SK-N-MC (cell line): Measurements from ENCODE around the gene DCHS2.

Experiments
- DNase-seq: peaks from one replicate; pipeline ENCODE4 v3.0.0-alpha.2; 2011; ENCODE audit warnings: low read depth, low spot score
- H3K27ac ChIP-seq: fragments of 200-600 bp; sonication (generic); 2 replicates; pipeline ENCODE4 v1.5.1; 2016; ENCODE audit warnings: mixed run types
- H3K36me3 ChIP-seq: fragments of 200-600 bp; sonication (generic); 2 replicates; pipeline ENCODE4 v1.6.1; 2017; ENCODE audit warnings: antibody characterized with exemption, low read length, mixed read lengths; ENCODE audit not compliant: insufficient read depth
- H3K4me3 ChIP-seq: fragments of 200-600 bp; sonication (generic); 2 replicates; pipeline ENCODE4 v1.5.1; 2016
- H3K9ac ChIP-seq: fragments of 200-600 bp; sonication (generic); 2 replicates; pipeline ENCODE4 v1.8.0; 2017; ENCODE audit warnings: mixed run types, mixed read lengths; ENCODE audit not compliant: insufficient read length
- H3K9me3 ChIP-seq: fragments of 200-600 bp; sonication (generic); 2 replicates; pipeline ENCODE4 v1.6.1; 2017; ENCODE audit warnings: low read depth, mild to moderate bottlenecking, antibody characterized with exemption, low read length, moderate library complexity, mixed read lengths
- EZH2 ChIP-seq: fragments of 200-600 bp; sonication (generic); IDR thresholded peaks from one replicate; pipeline ENCODE4 v1.6.1; 2017; ENCODE audit warnings: antibody characterized with exemption
- FOXP2 ChIP-seq: optimal IDR thresholded peaks from 2 replicates; pipeline ENCODE3; 2011; ENCODE audit warnings: mild to moderate bottlenecking, moderate library complexity; ENCODE audit not compliant: insufficient read depth; ENCODE audit errors: extremely low read length, control extremely low read depth
- POLR2AphosphoS5 ChIP-seq: IDR thresholded peaks from 2 replicates; pipeline ENCODE4 v1.6.1; 2012; ENCODE audit warnings: mild to moderate bottlenecking, low read depth, low read length, borderline replicate concordance

DCHS2 gene

GRCh38 chr4:154424810-154425484 lies 66.7 kb downstream of the DCHS2 start:
- H3K27ac ChIP-seq, result no peak overlapping the region
- DNase-seq, result no peak
- TF ChIP-seq FOXP2 (no peak), POLR2AphosphoS5 (no peak), EZH2 (no peak)
- no peaks in the 10 kb centered on the region for H3K36me3 ChIP-seq
- H3K4me3 ChIP-seq, result no peak overlapping the region
- no peaks in the 10 kb centered on the region for H3K9me3 ChIP-seq
- H3K9ac ChIP-seq, result no peak overlapping the region

DNA sequence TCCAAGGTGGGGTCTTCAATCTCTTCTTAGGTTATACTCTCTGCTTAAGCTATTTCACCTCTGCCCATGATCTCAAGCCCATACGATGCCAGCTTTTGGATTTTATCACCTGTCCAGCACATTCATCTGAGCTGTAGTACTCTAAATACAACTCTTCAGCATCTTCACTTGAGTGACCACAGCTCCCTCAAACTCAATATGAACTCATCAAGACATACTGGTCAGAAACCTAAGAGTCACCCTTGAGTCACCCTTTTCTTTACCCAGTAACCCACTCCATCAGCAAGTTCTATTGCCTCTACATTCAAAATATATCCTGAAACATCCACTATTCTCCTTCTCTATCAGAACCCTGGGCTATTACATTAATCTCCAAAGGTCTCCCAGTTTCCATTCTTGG lies 69.4 kb downstream of the DCHS2 start:
- Histone ChIP-seq H3K4me3 (no peak overlapping the region), H3K9ac (no peak overlapping the region), H3K36me3 (no peaks in the 10 kb centered on the region), H3K27ac (no peak overlapping the region), H3K9me3 (no peaks in the 10 kb centered on the region)
- DNase-seq, result no peak
- no peak for TF ChIP-seq EZH2
- no peak for TF ChIP-seq FOXP2
- no peak for TF ChIP-seq POLR2AphosphoS5

DNA sequence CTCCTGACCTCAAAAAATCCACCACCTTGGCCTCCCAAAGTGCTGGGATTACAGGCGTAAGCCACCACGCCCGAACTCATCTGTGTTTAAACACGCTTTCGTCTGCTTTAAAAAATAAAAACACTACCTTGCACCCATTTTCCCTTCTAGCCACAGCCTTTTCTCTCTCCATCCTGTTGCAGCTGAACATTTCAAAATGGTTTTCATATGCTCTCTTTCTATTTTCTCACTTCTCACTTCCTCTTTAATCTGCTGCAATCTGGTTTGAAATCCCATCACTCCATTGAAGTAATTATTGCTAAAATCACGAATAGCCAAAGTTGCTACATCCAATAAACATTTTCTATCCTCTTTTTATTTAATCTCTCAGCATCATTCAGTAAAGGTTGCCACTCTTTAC lies 70.0 kb downstream of the DCHS2 start:
- Histone ChIP-seq H3K36me3 (no peaks in the 10 kb centered on the region), H3K9me3 (no peaks in the 10 kb centered on the region), H3K4me3 (no peak overlapping the region), H3K9ac (no peak overlapping the region), H3K27ac (no peak overlapping the region)
- no peak for DNase-seq
- TF ChIP-seq POLR2AphosphoS5 (no peak), EZH2 (no peak), FOXP2 (no peak)

- peak overlapping the region; percentile 76 for H3K4me3 ChIP-seq
- TF ChIP-seq FOXP2 (no peak), POLR2AphosphoS5 (no peak), EZH2 (no peak)
- H3K9me3 ChIP-seq, result no peaks in the 10 kb centered on the region
- no peaks in the 10 kb centered on the region for H3K36me3 ChIP-seq
- H3K9ac ChIP-seq, result no peak overlapping the region
- no peak for DNase-seq
- no peak overlapping the region for H3K27ac ChIP-seq
Measured at GRCh38 chr4:154417373-154417673, 74.3 kb downstream of the DCHS2 start.

DNA sequence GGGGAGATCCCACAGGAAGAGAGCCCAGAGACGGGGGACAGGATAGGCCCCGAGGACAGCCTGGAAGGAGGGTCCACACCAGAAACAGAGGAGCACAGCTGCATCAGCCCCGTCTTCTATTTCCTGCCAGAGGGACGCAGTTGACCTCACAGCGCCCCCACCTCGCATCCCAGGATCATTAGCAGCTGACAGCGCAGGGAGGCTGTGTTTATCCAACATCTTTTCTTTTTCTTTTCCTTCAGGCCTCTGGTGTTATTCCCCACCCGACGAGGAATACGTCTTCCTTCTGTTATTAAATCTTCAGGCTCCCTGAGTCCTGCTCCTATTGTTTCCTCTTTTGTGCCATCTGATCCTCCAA lies 75.4 kb downstream of the DCHS2 start:
- H3K36me3 ChIP-seq, result no peaks in the 10 kb centered on the region
- H3K4me3 ChIP-seq, result peak overlapping the region; percentile 76
- H3K9ac ChIP-seq, result peak overlapping the region; percentile 13
- TF ChIP-seq FOXP2 (no peak), EZH2 (no peak), POLR2AphosphoS5 (no peak)
- H3K9me3 ChIP-seq, result no peaks in the 10 kb centered on the region
- DNase-seq, result no peak
- no peak overlapping the region for H3K27ac ChIP-seq

DNA sequence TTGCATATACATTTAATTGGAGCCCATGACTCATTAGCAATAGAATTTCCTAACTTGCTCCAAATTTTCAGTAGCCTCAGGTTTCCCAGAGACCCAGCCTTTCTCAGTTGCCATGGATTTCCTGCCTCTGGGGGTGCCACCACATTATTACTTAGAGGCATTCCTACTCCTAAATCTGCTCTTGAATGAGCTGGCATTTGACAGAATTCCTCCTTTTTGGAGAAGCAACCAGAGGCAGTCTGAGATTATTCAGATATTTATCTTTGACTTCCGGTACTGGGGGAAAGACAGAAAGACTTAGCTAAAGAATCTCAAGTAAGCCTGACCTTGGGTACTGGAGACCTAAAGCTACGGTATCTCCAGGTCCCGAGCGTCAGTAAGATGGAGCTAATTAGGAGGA lies 76.3 kb downstream of the DCHS2 start:
- Histone ChIP-seq H3K9ac (no peak overlapping the region), H3K4me3 (no peak overlapping the region), H3K27ac (no peak overlapping the region), H3K36me3 (no peaks in the 10 kb centered on the region), H3K9me3 (no peaks in the 10 kb centered on the region)
- TF ChIP-seq POLR2AphosphoS5 (no peak), FOXP2 (no peak), EZH2 (no peak)
- DNase-seq, result peak; percentile 12

- TF ChIP-seq FOXP2 (no peak), EZH2 (no peak), POLR2AphosphoS5 (no peak)
- DNase-seq, result no peak
- H3K9me3 ChIP-seq, result no peaks in the 10 kb centered on the region
Measured at GRCh38 chr4:154414796-154415195, 76.8 kb downstream of the DCHS2 start.

DNA sequence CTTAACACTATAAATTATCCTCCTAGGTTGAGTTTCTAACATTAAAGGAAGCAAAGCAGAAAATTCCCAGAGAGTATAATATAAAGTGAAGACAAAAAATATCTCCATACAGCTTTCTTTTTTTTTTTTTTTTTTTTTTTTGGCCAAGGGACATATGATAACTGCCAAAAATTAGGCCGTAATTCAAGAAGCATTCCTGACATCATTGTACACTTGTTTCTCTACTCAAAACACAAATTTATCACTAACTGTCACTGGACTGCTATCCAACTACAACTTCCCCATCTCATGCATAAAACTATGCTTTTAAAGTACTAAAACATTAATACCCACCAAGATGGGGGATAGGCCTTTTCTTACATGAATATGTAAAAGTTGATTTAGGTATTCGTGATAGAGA lies 77.2 kb downstream of the DCHS2 start:
- DNase-seq, result no peak
- TF ChIP-seq POLR2AphosphoS5 (no peak), EZH2 (no peak), FOXP2 (no peak)

More at GRCh38 chr4:154414796-154415195, 76.8 kb downstream of the DCHS2 start:
- Histone ChIP-seq H3K4me3 (no peak overlapping the region), H3K27ac (no peak overlapping the region), H3K36me3 (no peaks in the 10 kb centered on the region), H3K9ac (no peak overlapping the region)

DNA sequence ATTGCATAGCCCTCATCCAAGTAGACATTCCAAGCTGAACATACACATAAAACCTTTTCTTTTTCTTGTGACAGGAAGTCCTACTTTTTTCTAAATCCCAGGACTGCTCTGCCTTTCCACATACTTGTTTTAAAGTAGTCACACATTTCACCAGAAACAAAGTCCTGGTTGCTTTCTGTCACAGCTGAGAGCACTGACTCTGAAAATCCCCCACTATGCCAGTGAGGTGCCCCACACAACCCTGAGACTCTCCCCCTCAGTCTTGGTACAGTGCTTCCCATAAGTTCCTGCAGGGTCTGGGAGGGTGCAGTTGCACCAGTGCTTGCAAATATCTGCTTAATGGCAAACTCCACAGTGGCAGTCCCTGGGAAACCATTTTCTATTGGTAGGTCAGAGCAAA lies 84.2 kb downstream of the DCHS2 start:
- no peaks in the 10 kb centered on the region for H3K9me3 ChIP-seq
- no peaks in the 10 kb centered on the region for H3K36me3 ChIP-seq
- H3K4me3 ChIP-seq, result no peak overlapping the region
- TF ChIP-seq EZH2 (no peak), FOXP2 (no peak), POLR2AphosphoS5 (no peak)
- H3K9ac ChIP-seq, result no peak overlapping the region
- H3K27ac ChIP-seq, result no peak overlapping the region
- DNase-seq, result no peak

More for the DNA sequence above, 77.2 kb downstream of the DCHS2 start:
- Histone ChIP-seq H3K9ac (no peak overlapping the region), H3K4me3 (no peak overlapping the region), H3K36me3 (no peaks in the 10 kb centered on the region), H3K27ac (no peak overlapping the region), H3K9me3 (no peaks in the 10 kb centered on the region)
